Measurements from ENCODE around the gene CD3E.

Gene CD3E

GRCh38 chr11:118301600-118302195, 2.8 kb upstream of the CD3E start:
- CTCF ChIA-PET: interaction anchor here (0.9 to 1.7 kb wide), 4 partner anchors 9 to 130 kb away, joined by 3 to 5 read pairs (median 4); no protein-coding TSS in a partner anchor
- POLR2A ChIA-PET: interaction anchor here (0.6 kb wide), 1 partner anchor 42 kb away, joined by 4 read pairs; no protein-coding TSS in a partner anchor

DNA sequence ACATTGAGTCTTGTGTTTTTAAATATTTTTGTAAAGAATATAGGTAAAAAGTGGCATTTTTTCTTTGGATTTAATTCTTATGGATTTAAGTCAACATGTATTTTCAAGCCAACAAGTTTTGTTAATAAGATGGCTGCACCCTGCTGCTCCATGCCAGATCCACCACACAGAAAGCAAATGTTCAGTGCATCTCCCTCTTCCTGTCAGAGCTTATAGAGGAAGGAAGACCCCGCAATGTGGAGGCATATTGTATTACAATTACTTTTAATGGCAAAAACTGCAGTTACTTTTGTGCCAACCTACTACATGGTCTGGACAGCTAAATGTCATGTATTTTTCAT, 333 bp upstream of the CD3E start:
- CTCF ChIA-PET: interaction anchor here (0.9 to 2.2 kb wide), 4 partner anchors 8 to 132 kb away, joined by 4 to 9 read pairs (median 4); no protein-coding TSS in a partner anchor
- no peaks in the 10 kb centered on the region for H3K36me3 ChIP-seq (ENCODE audit: control insufficient read depth in 2 of 2, insufficient read depth in 1 of 2, low read length in 2 of 2)
- POLR2A ChIA-PET: no interaction called here
- TF ChIP-seq ZNF629 (tag by site-specific recombination; IDR thresholded peaks at IDR 0.05) (no peak), KLF7 (tag by site-specific recombination; IDR thresholded peaks at IDR 0.05; ENCODE audit: borderline replicate concordance) (no peak), ZNF302 (tag by site-specific recombination; IDR thresholded peaks at IDR 0.05; ENCODE audit: low read depth) (no peak), ZNF148 (tag by site-specific recombination; IDR thresholded peaks at IDR 0.05; ENCODE audit: borderline replicate concordance) (no peak)
- no peak overlapping the region for H3K4me3 ChIP-seq (ENCODE audit: low read depth, low read length)
- H3K27ac ChIP-seq (ENCODE audit: extremely low read depth, low read depth, low read length): no peak overlapping the region
- H3K9me3 ChIP-seq (ENCODE audit: control insufficient read depth, insufficient read depth, low read depth, low read length): no peaks in the 10 kb centered on the region
- H3K4me1 ChIP-seq (ENCODE audit: control insufficient read depth, insufficient read depth, low read length): no peaks in the 10 kb centered on the region

More at GRCh38 chr11:118301600-118302195, 2.8 kb upstream of the CD3E start:
- H3K9me3 ChIP-seq (ENCODE audit: control insufficient read depth, insufficient read depth, low read depth, low read length): no peaks in the 10 kb centered on the region
- TF ChIP-seq ZXDB (tag by site-specific recombination; IDR thresholded peaks at IDR 0.05) (no peak), ZNF510 (tag by site-specific recombination; IDR thresholded peaks at IDR 0.05; ENCODE audit: insufficient replicate concordance) (no peak), ZSCAN23 (tag by site-specific recombination; IDR thresholded peaks at IDR 0.05) (no peak), BCL11B (tag by site-specific recombination; IDR thresholded peaks at IDR 0.05; ENCODE audit: low read depth) (no peak), ZNF2 (tag by site-specific recombination; IDR thresholded peaks at IDR 0.05) (no peak), ZNF157 (tag by site-specific recombination; IDR thresholded peaks at IDR 0.05) (no peak), ZNF791 (tag by site-specific recombination; IDR thresholded peaks at IDR 0.05) (no peak), ZNF174 (tag by site-specific recombination; IDR thresholded peaks at IDR 0.05) (no peak), ZNF416 (tag by site-specific recombination; IDR thresholded peaks at IDR 0.05) (no peak), ZIC2 (tag by site-specific recombination; IDR thresholded peaks at IDR 0.05) (no peak), ZNF843 (tag by site-specific recombination; IDR thresholded peaks at IDR 0.05) (no peak), ZNF37A (tag by site-specific recombination; IDR thresholded peaks at IDR 0.05) (no peak), WT1 (tag by site-specific recombination; IDR thresholded peaks at IDR 0.05) (no peak), ZNF449 (tag by site-specific recombination; IDR thresholded peaks at IDR 0.05) (no peak), ZBTB26 (tag by site-specific recombination; optimal IDR thresholded peaks at IDR 0.05) (no peak), ZNF785 (tag by site-specific recombination; IDR thresholded peaks at IDR 0.05) (no peak), ZNF362 (tag by site-specific recombination; IDR thresholded peaks at IDR 0.05) (no peak)
- no peaks in the 10 kb centered on the region for H3K36me3 ChIP-seq (ENCODE audit: control insufficient read depth in 2 of 2, insufficient read depth in 1 of 2, low read length in 2 of 2)
- H3K4me1 ChIP-seq (ENCODE audit: control insufficient read depth, insufficient read depth, low read length): no peaks in the 10 kb centered on the region
- no peak overlapping the region for H3K4me3 ChIP-seq (ENCODE audit: low read depth, low read length)
- H3K27ac ChIP-seq (ENCODE audit: extremely low read depth, low read depth, low read length): no peak overlapping the region

All from HEK293 (cell line).